ENCODE measurements around the gene SUFU.

DNA sequence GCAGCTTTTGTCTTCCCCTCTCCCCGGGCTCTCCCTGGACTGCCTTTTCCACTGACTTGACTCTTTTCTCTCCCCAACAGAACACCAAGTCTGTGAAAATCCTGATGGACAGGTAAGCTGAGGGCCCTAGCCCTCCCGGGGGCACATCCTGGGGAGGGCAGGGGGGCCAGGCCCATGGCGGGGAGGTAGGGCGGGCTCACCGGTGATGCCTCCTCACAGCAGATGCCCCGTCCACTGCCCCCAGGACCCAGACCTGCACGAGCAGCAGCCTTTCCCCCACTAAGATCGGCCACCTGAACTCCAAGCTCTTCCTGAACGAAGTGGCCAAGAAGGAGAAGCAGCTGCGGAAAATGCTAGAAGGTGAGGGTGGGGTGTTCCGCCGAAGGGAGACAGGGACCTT is 152.3 kb downstream of the SUFU start:
- TF ChIP-seq, protein P1, sequence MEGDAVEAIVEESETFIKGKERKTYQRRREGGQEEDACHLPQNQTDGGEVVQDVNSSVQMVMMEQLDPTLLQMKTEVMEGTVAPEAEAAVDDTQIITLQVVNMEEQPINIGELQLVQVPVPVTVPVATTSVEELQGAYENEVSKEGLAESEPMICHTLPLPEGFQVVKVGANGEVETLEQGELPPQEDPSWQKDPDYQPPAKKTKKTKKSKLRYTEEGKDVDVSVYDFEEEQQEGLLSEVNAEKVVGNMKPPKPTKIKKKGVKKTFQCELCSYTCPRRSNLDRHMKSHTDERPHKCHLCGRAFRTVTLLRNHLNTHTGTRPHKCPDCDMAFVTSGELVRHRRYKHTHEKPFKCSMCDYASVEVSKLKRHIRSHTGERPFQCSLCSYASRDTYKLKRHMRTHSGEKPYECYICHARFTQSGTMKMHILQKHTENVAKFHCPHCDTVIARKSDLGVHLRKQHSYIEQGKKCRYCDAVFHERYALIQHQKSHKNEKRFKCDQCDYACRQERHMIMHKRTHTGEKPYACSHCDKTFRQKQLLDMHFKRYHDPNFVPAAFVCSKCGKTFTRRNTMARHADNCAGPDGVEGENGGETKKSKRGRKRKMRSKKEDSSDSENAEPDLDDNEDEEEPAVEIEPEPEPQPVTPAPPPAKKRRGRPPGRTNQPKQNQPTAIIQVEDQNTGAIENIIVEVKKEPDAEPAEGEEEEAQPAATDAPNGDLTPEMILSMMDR (IDR thresholded peaks at IDR 0.05) = no peak
- TF ChIP-seq, protein P2, sequence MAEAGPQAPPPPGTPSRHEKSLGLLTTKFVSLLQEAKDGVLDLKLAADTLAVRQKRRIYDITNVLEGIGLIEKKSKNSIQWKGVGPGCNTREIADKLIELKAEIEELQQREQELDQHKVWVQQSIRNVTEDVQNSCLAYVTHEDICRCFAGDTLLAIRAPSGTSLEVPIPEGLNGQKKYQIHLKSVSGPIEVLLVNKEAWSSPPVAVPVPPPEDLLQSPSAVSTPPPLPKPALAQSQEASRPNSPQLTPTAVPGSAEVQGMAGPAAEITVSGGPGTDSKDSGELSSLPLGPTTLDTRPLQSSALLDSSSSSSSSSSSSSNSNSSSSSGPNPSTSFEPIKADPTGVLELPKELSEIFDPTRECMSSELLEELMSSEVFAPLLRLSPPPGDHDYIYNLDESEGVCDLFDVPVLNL (CRISPR knock-in tag; IDR thresholded peaks at IDR 0.05; ENCODE audit: borderline replicate concordance, low read depth) = no peak
- TF ChIP-seq JUN (CRISPR knock-in tag; IDR thresholded peaks at IDR 0.05) (no peak), CREB1 (CRISPR knock-in tag; IDR thresholded peaks at IDR 0.05) (no peak), RORB (CRISPR knock-in tag; IDR thresholded peaks at IDR 0.05) (no peak), FOXJ3 (CRISPR knock-in tag; IDR thresholded peaks at IDR 0.05; ENCODE audit: borderline replicate concordance) (no peak), ETV6 (CRISPR knock-in tag; IDR thresholded peaks at IDR 0.05) (no peak), ESRRA (CRISPR knock-in tag; IDR thresholded peaks at IDR 0.05; ENCODE audit: borderline replicate concordance) (no peak)
- TF ChIP-seq, protein P3, sequence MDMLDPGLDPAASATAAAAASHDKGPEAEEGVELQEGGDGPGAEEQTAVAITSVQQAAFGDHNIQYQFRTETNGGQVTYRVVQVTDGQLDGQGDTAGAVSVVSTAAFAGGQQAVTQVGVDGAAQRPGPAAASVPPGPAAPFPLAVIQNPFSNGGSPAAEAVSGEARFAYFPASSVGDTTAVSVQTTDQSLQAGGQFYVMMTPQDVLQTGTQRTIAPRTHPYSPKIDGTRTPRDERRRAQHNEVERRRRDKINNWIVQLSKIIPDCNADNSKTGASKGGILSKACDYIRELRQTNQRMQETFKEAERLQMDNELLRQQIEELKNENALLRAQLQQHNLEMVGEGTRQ (CRISPR knock-in tag; IDR thresholded peaks at IDR 0.05) = no peak
- TF ChIP-seq, protein P4, sequence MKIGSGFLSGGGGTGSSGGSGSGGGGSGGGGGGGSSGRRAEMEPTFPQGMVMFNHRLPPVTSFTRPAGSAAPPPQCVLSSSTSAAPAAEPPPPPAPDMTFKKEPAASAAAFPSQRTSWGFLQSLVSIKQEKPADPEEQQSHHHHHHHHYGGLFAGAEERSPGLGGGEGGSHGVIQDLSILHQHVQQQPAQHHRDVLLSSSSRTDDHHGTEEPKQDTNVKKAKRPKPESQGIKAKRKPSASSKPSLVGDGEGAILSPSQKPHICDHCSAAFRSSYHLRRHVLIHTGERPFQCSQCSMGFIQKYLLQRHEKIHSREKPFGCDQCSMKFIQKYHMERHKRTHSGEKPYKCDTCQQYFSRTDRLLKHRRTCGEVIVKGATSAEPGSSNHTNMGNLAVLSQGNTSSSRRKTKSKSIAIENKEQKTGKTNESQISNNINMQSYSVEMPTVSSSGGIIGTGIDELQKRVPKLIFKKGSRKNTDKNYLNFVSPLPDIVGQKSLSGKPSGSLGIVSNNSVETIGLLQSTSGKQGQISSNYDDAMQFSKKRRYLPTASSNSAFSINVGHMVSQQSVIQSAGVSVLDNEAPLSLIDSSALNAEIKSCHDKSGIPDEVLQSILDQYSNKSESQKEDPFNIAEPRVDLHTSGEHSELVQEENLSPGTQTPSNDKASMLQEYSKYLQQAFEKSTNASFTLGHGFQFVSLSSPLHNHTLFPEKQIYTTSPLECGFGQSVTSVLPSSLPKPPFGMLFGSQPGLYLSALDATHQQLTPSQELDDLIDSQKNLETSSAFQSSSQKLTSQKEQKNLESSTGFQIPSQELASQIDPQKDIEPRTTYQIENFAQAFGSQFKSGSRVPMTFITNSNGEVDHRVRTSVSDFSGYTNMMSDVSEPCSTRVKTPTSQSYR (CRISPR knock-in tag; IDR thresholded peaks at IDR 0.05) = no peak
